Naive thymus-derived CD4-positive, alpha-beta T cell (primary cell): Measurements from ENCODE around the gene NELL2. TPM values are rescaled to one million over a fixed set of nuclear protein-coding genes. Genes with fewer than 3 reads are reported as not detected.

Experiments used
- ATAC-seq: fragments of 150-1000 bp; cut with Tn5 transposase; 2 replicates; pipeline ENCODE4 v1.10.0; 2021; ENCODE audit warnings: mild to moderate bottlenecking, moderate library complexity
- CTCF ChIA-PET: fragments of 350-600 bp; sonication (Branson Sonifier 250); formaldehyde crosslinking; loops from one replicate; lab custom pipeline; 2021; ENCODE audit warnings: antibody characterized with exemption; lab: Charles Lee
- POLR2A ChIA-PET: fragments of 350-600 bp; sonication (Branson Sonifier 250); formaldehyde crosslinking; loops from one replicate; lab custom pipeline; 2021; ENCODE audit warnings: antibody characterized with exemption, inconsistent platforms; lab: Charles Lee
- DNase-seq, 9 donors: peaks; one replicate each; pipeline versions ENCODE4 v3.0.0 to v3.0.0-alpha.2; 2020 to 2022; ENCODE audit warnings: mixed read lengths in 1 of 9
- H3K27ac ChIP-seq: one replicate; pipeline ENCODE4 v1.7.0; 2013; ENCODE audit warnings: mild to moderate bottlenecking, low read depth, low read length, moderate library complexity
- H3K27me3 ChIP-seq, 2 donors: one replicate each; pipeline ENCODE4 v1.7.0; 2013; ENCODE audit warnings: low read length in 2 of 2, mild to moderate bottlenecking in 2 of 2, moderate library complexity in 2 of 2; ENCODE audit not compliant: control insufficient read depth in 2 of 2, insufficient read depth in 2 of 2
- H3K36me3 ChIP-seq, 3 experiments: 1 replicate in 2 of 3; 2 replicates in 1 of 3; pipeline ENCODE4 v1.7.0; 2013; ENCODE audit warnings: low read length in 3 of 3, mild to moderate bottlenecking in 3 of 3, moderate library complexity in 1 of 3; ENCODE audit not compliant: insufficient read depth in 3 of 3, control insufficient read depth in 2 of 3
- H3K4me1 ChIP-seq, 2 donors: one replicate each; pipeline ENCODE4 v1.7.0; 2013; ENCODE audit warnings: low read length in 2 of 2, mild to moderate bottlenecking in 2 of 2, moderate library complexity in 1 of 2; ENCODE audit not compliant: control insufficient read depth in 2 of 2, insufficient read depth in 2 of 2
- H3K4me3 ChIP-seq: 2 replicates; pipeline ENCODE4 v1.7.0; 2013; ENCODE audit warnings: mild to moderate bottlenecking, low read length
- H3K9me3 ChIP-seq, 3 experiments: 1 replicate in 2 of 3; 2 replicates in 1 of 3; pipeline ENCODE4 v1.7.0; 2013; ENCODE audit warnings: low read length in 3 of 3; ENCODE audit not compliant: control insufficient read depth in 2 of 3
- H3K27ac Mint-ChIP-seq, 9 donors: one replicate each; pipeline ENCODE4 v1.8.0; 2020 to 2022; ENCODE audit warnings: mixed read lengths in 9 of 9, mild to moderate bottlenecking in 8 of 9, moderate library complexity in 5 of 9, inconsistent platforms in 2 of 9
- H3K27me3 Mint-ChIP-seq, 5 donors: one replicate each; pipeline ENCODE4 v1.8.0; 2021 to 2022; ENCODE audit warnings: mixed read lengths in 5 of 5, mild to moderate bottlenecking in 1 of 5
- H3K36me3 Mint-ChIP-seq, 5 donors: one replicate each; pipeline ENCODE4 v1.8.0; 2020 to 2022; ENCODE audit warnings: mixed read lengths in 5 of 5, mild to moderate bottlenecking in 3 of 5, inconsistent platforms in 1 of 5
- H3K4me1 Mint-ChIP-seq, 7 donors: one replicate each; pipeline ENCODE4 v1.8.0; 2020 to 2022; ENCODE audit warnings: mixed read lengths in 7 of 7, mild to moderate bottlenecking in 3 of 7, inconsistent platforms in 1 of 7
- H3K4me3 Mint-ChIP-seq, 10 donors: one replicate each; pipeline ENCODE4 v1.8.0; 2020 to 2022; ENCODE audit warnings: mild to moderate bottlenecking in 10 of 10, mixed read lengths in 10 of 10, moderate library complexity in 6 of 10, inconsistent platforms in 2 of 10
- H3K9me3 Mint-ChIP-seq, 11 donors: one replicate each; pipeline ENCODE4 v1.8.0; 2020 to 2022; ENCODE audit warnings: mixed read lengths in 11 of 11, mild to moderate bottlenecking in 4 of 11, inconsistent platforms in 1 of 11, moderate library complexity in 1 of 11
- intact Hi-C, 2 donors: fragments of 100-400 bp; cut with micrococcal nuclease; formaldehyde crosslinking; loops; one replicate each; pipeline ENCODE4 v1.15.1; 2023
- polyA plus RNA-seq, 2 donors: library from polyadenylated mRNA; unstranded; fragments of 300-500 nt; fragmentation: Illumina TruSeq; gene quantifications; one replicate each; pipeline ENCODE4 v1.2.3, GENCODE V29; 2021
- total RNA-seq, 6 experiments: library from RNA in 5 of 6; stranded (reverse) in 5 of 6; gene quantifications; 1 replicate in 5 of 6; 2 replicates in 1 of 6; pipeline ENCODE4 v1.2.3 and lab custom pipeline; 2021 to 2026

Gene NELL2
- total and polyA plus RNA-seq, 7 experiments from 2014 or later = 60.9 to 414 (median 228) TPM

GRCh38 chr12:44889926-44890325 is 13.8 kb upstream of the NELL2 start:
- ATAC-seq (no peak), DNase-seq (no peak)
- H3K9me3 ChIP-seq = no peaks in the 10 kb centered on the region
- peaks cover 0 to 4% (median 0%) of the 10 kb centered on the region in 5 donors for H3K27me3 Mint-ChIP-seq
- no peaks in the 10 kb centered on the region for H3K36me3 ChIP-seq
- ChIA-PET CTCF (no interaction called here), POLR2A (no interaction called here)
- H3K4me3 Mint-ChIP-seq = no peak overlapping the region
- no peak overlapping the region for H3K4me3 ChIP-seq
- H3K36me3 Mint-ChIP-seq = no peaks in the 10 kb centered on the region
- H3K9me3 Mint-ChIP-seq = peaks cover 0 to 7% (median 0%) of the 10 kb centered on the region in 11 donors
- H3K27me3 ChIP-seq = no peaks in the 10 kb centered on the region
- H3K27ac ChIP-seq = no peak overlapping the region
- no peaks in the 10 kb centered on the region for H3K4me1 ChIP-seq
- intact Hi-C loops = no loop called here
- H3K27ac Mint-ChIP-seq = no peak overlapping the region
- no peaks in the 10 kb centered on the region for H3K4me1 Mint-ChIP-seq

GRCh38 chr12:44889162-44889561 is 13.0 kb upstream of the NELL2 start:
- H3K36me3 ChIP-seq = no peaks in the 10 kb centered on the region
- Mint-ChIP-seq H3K4me3 (no peak overlapping the region), H3K9me3 (peaks cover 0 to 7% (median 0%) of the 10 kb centered on the region in 11 donors), H3K27ac (no peak overlapping the region), H3K4me1 (no peaks in the 10 kb centered on the region), H3K27me3 (peaks cover 0 to 4% (median 0%) of the 10 kb centered on the region in 5 donors), H3K36me3 (no peaks in the 10 kb centered on the region)
- CTCF ChIA-PET = interaction anchor here (0.7 kb wide), 1 partner anchor 112 kb away, joined by 3 read pairs; no protein-coding TSS in a partner anchor
- H3K4me3 ChIP-seq = no peak overlapping the region
- DNase-seq (no peak), ATAC-seq (no peak)
- intact Hi-C loops = no loop called here
- no peaks in the 10 kb centered on the region for H3K9me3 ChIP-seq
- no peak overlapping the region for H3K27ac ChIP-seq
- no peaks in the 10 kb centered on the region for H3K27me3 ChIP-seq
- POLR2A ChIA-PET = interaction anchor here (0.7 kb wide), 1 partner anchor 68 kb away, joined by 3 read pairs; no protein-coding TSS in a partner anchor
- H3K4me1 ChIP-seq = no peaks in the 10 kb centered on the region

GRCh38 chr12:44885902-44886301 is 9.8 kb upstream of the NELL2 start:
- CTCF ChIA-PET = interaction anchor here (1.2 kb wide), 1 partner anchor 75 kb away, joined by 4 read pairs; no protein-coding TSS in a partner anchor
- intact Hi-C loops = no loop called here
- POLR2A ChIA-PET = interaction anchor here (1.5 kb wide), 1 partner anchor 11 kb away, joined by 4 read pairs; no protein-coding TSS in a partner anchor
- H3K4me3 Mint-ChIP-seq = no peak overlapping the region
- H3K9me3 Mint-ChIP-seq = peaks cover 0 to 26% (median 7%) of the 10 kb centered on the region in 11 donors
- ATAC-seq = no peak
- no peaks in the 10 kb centered on the region for H3K4me1 Mint-ChIP-seq
- H3K27me3 Mint-ChIP-seq = peaks cover 0 to 9% (median 0%) of the 10 kb centered on the region in 5 donors
- H3K4me1 ChIP-seq = no peaks in the 10 kb centered on the region
- DNase-seq = no peak
- H3K27ac Mint-ChIP-seq = no peak overlapping the region
- H3K27ac ChIP-seq = no peak overlapping the region
- no peaks in the 10 kb centered on the region for H3K27me3 ChIP-seq
- H3K36me3 ChIP-seq = no peaks in the 10 kb centered on the region
- H3K9me3 ChIP-seq = peaks cover 0 to 8% (median 0%) of the 10 kb centered on the region in 3 experiments
- H3K4me3 ChIP-seq = no peak overlapping the region
- H3K36me3 Mint-ChIP-seq = peaks cover 0 to 10% (median 0%) of the 10 kb centered on the region in 5 donors

GRCh38 chr12:44881197-44881596 is 5.1 kb upstream of the NELL2 start:
- intact Hi-C loops = no loop called here
- no peaks in the 10 kb centered on the region for H3K4me1 ChIP-seq
- no peaks in the 10 kb centered on the region for H3K36me3 ChIP-seq
- H3K36me3 Mint-ChIP-seq = peaks cover 0 to 10% (median 5%) of the 10 kb centered on the region in 5 donors
- ChIA-PET CTCF (no interaction called here), POLR2A (no interaction called here)
- H3K4me1 Mint-ChIP-seq = peaks cover 4 to 9% (median 5%) of the 10 kb centered on the region in 7 donors
- H3K9me3 Mint-ChIP-seq = peaks cover 3 to 49% (median 26%) of the 10 kb centered on the region in 11 donors
- H3K27me3 ChIP-seq = no peaks in the 10 kb centered on the region
- DNase-seq (no peak), ATAC-seq (no peak)
- no peak overlapping the region for H3K27ac Mint-ChIP-seq
- no peak overlapping the region for H3K4me3 ChIP-seq
- H3K27me3 Mint-ChIP-seq = peaks cover 0 to 37% (median 0%) of the 10 kb centered on the region in 5 donors
- H3K9me3 ChIP-seq = peaks cover 0 to 11% (median 0%) of the 10 kb centered on the region in 3 experiments
- H3K27ac ChIP-seq = no peak overlapping the region
- H3K4me3 Mint-ChIP-seq = no peak overlapping the region

- ChIA-PET CTCF (interaction anchor here (0.7 to 7.5 kb wide), 7 partner anchors 29 to 114 kb away, joined by 3 to 99 read pairs (median 7); no protein-coding TSS in a partner anchor), POLR2A (interaction anchor here (0.7 to 7.4 kb wide), 13 partner anchors 14 to 101 kb away, joined by 3 to 81 read pairs (median 7); no protein-coding TSS in a partner anchor)
- DNase-seq (peak in 8 of 9 donors; percentile 17 to 49 (median 45)), ATAC-seq (peak; percentile 77)
- H3K27me3 ChIP-seq = no peaks in the 10 kb centered on the region
- peak overlapping the region; percentile 58 for H3K4me3 ChIP-seq
- Mint-ChIP-seq H3K36me3 (peaks cover 0 to 10% (median 8%) of the 10 kb centered on the region in 5 donors), H3K4me3 (peak overlapping the region; percentile 88 to 100 (median 94)), H3K27me3 (peaks cover 0 to 52% (median 23%) of the 10 kb centered on the region in 5 donors), H3K27ac (peak overlapping the region in 8 of 9 donors; percentile 40 to 74 (median 53)), H3K9me3 (peaks cover 3 to 35% (median 22%) of the 10 kb centered on the region in 11 donors), H3K4me1 (peaks cover 14 to 34% (median 27%) of the 10 kb centered on the region in 7 donors)
- intact Hi-C loops = loop anchor here in 1 of 2 donors (2.0 to 5.0 kb wide), 3 partner anchors 54 to 344 kb away; no protein-coding TSS in a partner anchor
- peaks cover 0 to 11% (median 0%) of the 10 kb centered on the region in 3 experiments for H3K36me3 ChIP-seq
- peaks cover 0 to 10% (median 0%) of the 10 kb centered on the region in 3 experiments for H3K9me3 ChIP-seq
- peaks cover 7 to 8% of the 10 kb centered on the region in 2 donors for H3K4me1 ChIP-seq
- H3K27ac ChIP-seq = peak overlapping the region; percentile 78
These were observed 662 bp upstream of the NELL2 start for GRCh38 chr12:44876544-44877410.

- Histone ChIP-seq H3K4me3 (peak overlapping the region; percentile 58), H3K27ac (peak overlapping the region; percentile 78), H3K9me3 (no peaks in the 10 kb centered on the region), H3K27me3 (no peaks in the 10 kb centered on the region), H3K36me3 (peaks cover 0 to 11% (median 0%) of the 10 kb centered on the region in 3 experiments), H3K4me1 (peaks cover 7 to 12% of the 10 kb centered on the region in 2 donors)
- ATAC-seq (peak; percentile 17), DNase-seq (peak in 6 of 9 donors; percentile 10 to 30 (median 23))
- POLR2A ChIA-PET = interaction anchor here (0.7 to 7.4 kb wide), 19 partner anchors 10 to 104 kb away, joined by 3 to 81 read pairs (median 6); no protein-coding TSS in a partner anchor
- Mint-ChIP-seq H3K36me3 (peaks cover 6 to 20% (median 7%) of the 10 kb centered on the region in 5 donors), H3K27me3 (peaks cover 0 to 47% (median 23%) of the 10 kb centered on the region in 5 donors), H3K4me1 (peaks cover 19 to 47% (median 36%) of the 10 kb centered on the region in 7 donors), H3K4me3 (peak overlapping the region; percentile 91 to 100 (median 96)), H3K9me3 (peaks cover 1 to 30% (median 16%) of the 10 kb centered on the region in 11 donors), H3K27ac (peak overlapping the region; percentile 82 to 95 (median 89))
- CTCF ChIA-PET = interaction anchor here (0.6 to 7.5 kb wide), 14 partner anchors 12 to 377 kb away, joined by 3 to 99 read pairs (median 6); no protein-coding TSS in a partner anchor
- intact Hi-C loops = loop anchor here (2.0 to 5.0 kb wide), 3 partner anchors 55 to 343 kb away; no protein-coding TSS in a partner anchor
These were observed 630 bp downstream of the NELL2 start for GRCh38 chr12:44875417-44875953.
